GM21576 (cell line): ENCODE measurements around the gene RGS11.
"Not testable (repeated sequence)": the region's sequence is repeated elsewhere in the genome, so short reads cannot be mapped to it uniquely, and the experiment has no call there.

Experiments
- ATAC-seq: cut with Tn5 transposase; IDR thresholded peaks from one replicate; pipeline ENCODE4 v1.9.1; 2021; ENCODE audit warnings: mild to moderate bottlenecking, moderate library complexity; ENCODE audit not compliant: unreplicated experiment

Gene RGS11

DNA sequence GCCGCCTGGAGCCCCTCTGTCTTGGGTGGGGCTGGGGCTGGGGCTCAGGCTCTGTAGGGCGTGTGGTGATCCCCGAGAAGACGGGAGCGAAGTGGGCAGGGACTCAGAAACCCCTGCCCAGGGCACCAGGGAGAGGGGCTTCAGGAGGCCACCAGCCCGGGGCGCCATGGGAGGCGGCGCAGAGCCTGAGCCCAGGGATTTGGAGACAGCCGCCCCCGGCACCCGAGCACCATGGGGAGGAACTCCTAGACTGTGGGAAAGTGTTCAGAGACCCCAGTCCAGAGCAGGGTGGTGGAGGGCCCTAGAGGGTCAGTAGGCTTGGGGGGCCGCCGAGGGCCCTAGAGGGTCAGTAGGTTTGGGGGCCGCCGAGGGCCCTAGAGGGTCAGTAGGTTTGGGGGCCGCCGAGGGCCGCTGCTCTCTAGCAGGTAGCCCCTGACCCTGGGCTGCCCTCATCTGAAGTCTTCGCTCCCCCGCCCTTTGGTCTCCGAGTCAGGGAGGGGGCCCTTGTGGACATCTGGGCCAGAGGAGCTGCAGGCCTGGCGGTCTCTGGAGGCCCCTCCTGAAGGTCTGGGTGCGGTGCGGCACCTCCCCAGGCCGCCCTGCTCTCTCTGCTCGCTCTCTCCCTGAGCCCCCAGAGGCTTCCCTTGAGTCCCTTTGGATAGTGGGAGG, 5.4 kb upstream of the RGS11 start:
- ATAC-seq = no peak

DNA sequence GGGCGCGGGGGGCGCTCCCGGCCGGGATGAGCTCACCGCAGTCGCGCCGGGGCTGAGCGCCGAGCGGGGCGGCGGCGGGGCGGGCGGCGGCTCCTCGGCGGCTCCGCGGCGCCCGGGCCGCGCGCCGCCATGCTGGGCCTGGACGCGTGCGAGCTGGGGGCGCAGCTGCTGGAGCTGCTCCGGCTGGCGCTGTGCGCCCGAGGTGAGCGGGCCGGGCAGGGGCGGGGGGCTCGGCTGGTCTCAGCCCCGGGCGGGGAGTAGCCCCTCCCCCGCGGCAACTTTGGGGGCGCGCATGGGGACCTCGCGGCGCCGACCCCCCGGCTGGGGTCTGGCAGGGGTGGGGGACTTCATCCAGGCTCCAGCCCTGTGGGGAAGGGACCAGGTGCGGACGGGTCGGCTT, 4.8 kb upstream of the RGS11 start, which contains the start of gene ARHGDIG:
Gene ARHGDIG, plus strand, starts transcription at position 40 of the 400 bp plus-strand sequence. Its CDS starts 90 bp downstream, at position 130.
- ATAC-seq = no peak

DNA sequence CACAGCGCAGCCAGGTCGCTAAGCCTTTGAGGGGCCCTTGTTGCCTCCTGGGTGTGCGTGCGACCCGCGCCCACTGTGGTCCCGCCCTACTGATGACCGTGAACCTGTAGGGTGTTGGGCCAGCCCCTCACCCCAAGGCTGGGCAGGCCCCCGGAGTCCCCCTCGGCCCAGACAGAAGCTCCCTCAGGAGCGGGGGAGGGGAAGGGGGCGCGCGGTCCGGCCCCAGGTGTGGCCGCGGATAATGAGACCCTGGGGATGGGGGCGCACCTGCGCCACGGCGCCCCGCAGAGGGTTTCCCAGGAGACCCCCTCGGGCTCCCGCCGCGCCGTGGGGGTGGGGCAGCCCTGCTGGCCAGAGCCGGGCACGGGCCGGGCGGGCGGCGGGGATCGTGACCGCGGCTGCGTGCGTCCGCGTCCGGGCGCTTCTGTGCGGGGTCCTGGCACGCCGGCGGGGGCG, 4.3 kb upstream of the RGS11 start:
- ATAC-seq = no peak

DNA sequence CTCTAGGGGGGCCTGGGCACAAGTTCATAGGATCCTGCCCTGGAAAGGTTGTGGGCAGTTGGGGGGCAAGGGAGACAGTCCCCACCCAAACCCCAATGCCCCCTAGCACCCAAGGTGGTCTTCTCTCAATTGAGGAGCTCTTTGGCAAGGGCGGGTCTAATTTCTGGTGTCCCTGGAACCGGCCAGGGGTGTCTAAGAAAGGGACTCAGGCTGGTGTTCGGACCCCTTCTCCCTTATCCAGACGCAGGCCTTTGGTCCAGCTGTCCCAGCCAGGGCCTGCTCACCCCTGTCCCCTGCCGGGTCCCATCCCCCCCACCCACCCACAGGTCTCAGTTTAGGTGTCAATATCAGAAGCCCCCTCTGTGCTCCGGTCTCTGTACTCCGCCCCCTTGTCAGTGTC, 3.8 kb upstream of the RGS11 start:
- no peak for ATAC-seq

DNA sequence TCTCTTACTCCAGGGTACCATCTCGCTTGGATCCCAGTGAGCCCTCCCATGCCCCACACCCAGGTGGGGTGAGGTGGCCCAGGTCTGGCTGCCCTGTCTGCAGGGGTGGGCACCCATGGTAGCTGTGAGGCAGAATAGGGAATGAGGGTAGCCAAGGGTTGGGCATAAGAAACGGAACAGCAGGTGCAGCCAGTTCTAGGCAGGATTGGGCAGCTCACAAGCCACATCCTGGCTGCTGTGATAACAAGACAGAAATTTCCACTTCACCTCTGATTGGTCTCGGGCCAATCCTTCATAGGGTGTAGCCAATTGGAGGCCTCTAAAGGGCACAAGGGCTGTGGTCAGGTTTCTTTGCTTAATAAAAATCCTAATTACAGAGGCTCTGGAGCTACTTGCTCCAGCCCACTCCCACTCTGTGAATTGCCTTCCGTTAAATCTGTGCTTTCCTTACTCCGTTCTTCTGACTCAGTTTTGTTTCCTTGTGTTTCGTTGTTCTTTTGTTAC, 3.2 kb upstream of the RGS11 start:
- no peak for ATAC-seq

DNA sequence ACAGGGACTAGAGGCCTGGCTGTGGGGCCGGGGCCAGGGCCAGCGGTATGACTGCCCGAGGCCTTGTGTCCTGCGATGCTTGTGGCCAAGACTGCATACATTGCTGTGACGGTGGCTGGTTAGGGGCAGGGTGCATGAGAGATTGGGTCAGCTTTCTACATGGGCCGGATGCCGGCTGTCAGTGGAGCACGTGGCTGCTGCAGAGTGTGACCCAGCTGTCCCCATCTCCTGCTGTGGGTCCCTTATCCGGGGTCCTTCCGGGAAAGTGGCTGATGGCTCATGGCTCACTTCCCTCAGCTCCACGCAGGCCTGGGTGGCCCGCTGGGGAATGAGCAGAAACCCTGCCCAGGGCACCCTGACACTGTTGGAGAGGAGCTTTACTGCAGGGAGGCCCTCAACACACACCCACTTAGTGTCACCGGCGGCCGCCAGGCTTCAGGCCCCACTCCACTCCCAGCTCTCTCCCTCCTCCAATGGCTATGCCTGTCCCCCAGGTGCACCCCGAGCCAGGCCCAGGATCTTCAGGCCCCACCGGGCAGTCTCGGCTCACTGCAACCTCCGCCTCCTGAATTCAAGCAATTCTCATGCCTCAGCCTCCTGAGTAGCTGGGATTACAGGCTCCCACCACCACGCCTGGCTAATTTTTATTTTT, 808 bp upstream of the RGS11 start:
- ATAC-seq = no peak

DNA sequence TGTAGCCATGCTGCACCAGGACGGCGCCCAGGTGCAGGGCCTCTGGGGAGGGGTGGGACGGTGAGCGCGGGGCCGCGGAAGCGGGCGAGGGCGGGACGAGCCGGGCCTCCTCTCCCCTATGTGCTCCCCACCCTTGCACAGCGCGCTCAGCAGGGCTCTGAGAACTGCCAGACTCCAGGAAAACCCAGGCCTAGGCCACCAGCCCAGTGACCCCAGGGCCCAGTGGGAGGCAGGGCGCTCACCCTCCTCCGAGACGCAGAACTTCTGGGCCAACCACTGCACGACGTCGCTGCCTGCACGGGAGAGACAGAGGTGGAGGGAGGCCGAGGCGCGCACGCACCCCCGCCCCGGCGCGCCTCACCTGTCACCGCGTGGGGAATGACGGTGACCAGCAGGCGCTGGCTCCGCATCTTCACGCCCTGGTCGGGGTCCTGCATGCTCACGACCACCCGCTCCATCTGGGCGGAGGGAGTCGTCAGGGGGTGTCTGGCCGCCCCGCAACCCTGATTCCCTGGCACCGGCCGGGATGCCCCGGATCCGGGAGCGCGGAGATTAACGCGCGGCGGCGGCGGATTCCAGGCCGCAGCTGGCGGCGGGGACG, 603 bp downstream of the RGS11 start:
- no peak for ATAC-seq

DNA sequence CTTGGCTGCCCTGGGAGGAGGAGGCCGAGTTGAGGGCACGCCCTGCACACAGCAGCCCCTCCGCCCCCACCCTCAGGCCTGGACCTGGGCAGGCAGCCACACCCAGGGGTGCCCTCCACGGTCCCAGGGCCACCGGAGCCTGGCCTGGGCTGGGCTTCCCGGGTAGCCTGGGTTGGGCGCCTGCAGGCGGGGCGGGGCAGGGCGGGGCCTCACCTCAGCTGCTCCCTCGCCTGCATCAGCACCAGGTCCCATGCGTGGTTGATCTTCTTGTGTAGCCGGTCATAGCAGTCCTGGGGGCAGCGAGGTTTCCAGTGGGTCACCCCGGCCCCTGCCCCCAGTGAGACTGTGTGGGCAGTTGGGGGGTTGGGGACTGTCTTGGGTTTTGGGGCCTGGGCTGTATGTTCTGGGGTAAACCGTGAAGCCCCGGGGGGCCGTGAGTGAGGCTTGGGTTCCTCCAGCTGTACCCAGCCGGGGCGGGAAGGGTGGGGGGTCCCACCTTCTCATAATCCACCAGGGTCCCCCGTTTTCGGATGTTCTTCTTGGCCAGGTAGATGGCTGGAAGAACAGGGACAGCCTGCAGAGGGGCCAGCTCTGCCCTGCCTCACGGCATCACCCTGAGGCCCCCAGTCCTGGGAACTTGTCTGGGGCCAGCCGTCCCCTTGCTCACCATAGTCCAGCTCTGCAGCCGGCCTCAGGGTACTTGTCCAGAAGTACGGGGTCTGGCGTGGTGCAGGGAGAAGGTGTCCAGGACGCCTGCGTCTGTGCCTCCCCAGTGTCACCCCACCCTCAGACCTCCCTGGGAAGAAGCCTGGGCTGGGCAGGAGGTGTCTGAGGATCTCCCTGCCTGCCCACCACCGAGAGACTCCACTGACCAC, 2.0 kb downstream of the RGS11 start:
- ATAC-seq = no peak

DNA sequence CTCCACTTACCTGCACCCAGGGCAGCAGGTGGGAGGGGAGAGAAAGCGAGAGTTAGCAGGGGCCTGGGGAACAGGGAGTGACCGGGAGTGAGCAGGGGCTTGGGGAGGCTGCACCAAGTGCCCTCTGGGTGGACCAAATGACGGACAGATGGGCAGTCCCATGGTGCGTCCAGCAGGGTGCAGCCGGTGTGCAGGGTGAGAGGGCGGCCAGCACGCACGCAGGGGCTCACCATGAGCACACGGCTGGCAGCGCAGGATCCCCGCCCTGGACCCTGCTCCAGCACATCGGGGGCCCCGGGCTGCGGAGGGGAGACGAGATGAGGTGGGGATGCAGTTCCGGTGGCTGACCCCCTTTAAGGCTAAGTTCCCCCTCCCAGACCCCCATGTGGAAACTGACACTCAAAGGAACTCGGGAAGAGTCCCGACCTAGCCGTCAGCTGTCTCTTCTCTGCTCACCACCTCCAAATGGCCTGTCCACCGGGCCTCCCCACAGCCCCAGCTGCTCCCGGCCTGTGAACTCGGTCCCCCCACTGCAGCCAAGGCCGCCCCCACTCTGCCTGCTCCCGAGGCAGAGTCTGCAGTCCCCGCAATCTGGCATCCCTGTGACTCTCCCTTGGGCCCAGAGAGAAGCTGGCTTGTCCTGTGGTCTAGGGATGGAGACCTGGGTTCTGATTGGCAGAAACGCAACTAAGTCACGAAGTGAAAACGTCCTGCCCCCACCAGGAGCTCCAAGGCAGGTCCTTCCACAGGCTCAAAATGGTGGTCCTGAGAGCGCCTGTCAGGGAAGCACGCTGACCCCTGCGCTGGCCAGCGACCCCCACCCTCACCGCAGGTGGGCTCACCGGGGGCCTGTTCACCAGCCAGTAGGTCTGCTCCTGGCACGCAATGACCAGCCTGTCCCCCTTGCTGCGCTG, 2.9 kb downstream of the RGS11 start:
- ATAC-seq = no peak

DNA sequence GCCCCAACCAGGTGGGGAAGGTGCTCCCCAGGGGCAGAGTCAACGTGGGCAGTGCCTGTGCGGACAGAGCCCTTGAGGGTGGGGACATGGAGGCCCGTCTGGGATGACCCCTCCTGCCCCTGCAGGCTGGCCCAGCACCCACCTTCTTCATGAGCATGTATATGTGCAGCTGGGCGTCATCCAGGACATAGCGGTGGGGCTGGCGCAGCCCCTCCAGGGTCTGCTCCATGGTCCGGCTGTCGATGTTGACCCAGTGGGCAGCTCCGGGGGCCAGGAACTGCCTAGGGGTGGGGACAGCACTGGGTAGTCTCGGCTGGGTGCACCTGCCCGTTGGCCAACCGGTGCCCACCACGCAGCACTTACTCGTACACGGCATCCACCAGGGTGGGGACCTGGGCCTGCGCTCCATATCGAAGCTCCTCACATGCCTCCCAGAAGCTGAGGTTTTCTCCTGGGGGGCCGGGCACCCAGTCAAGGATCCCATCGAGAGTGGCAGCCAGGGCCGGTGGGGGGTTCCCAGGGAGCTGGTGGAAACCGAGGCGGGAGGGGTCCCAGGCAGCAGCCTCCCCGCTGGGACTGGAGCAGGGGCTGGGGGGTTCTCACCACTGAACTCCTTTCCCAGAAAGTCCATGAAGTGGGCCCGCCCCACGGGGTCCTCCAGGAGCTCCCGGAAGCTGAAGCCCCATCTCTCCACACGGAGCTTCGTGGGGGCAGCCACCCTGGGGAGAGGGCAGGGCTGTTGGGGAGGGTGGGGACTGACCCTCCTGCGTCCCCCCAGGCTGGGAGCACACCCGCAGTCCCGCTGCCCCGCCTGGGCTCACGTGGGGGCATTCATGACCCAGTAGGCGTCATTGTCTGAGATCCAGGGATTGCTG, 5.1 kb downstream of the RGS11 start:
- no peak for ATAC-seq

DNA sequence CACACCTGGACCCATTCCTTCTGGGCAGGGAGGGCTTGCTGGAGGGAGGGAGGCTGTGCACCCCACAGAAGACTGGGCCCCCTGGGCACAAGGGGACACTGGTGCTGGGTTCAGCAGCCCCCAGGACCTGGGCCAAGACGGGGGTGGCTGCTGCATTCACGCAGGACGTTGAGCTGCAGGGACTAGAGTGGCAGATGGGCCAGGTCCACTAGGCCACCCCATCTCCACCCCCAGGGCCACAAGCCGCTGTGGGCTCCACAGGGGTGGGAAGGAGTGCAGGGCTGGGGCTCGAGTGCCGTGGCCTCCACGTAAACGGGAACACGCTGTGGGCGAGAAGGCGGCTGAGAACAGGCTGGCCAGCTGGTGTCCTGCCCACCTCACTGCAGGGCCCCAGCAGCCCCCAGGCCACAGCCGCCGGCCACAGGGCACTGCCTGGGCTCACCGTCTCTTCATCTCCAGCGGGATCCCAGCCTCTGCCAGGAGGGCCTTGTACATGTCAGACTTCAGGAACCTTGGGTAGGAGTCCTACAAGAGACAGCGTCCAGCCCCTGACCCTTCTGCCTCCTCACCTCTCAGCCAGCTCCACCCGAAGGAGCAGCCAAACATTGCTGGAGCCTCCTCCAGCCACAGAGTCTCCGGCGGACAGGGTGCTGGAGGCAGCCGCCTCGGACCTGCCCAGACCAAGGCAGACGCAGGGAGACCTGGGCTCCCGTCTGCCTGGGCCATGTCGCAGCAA, 6.5 kb downstream of the RGS11 start:
- no peak for ATAC-seq

DNA sequence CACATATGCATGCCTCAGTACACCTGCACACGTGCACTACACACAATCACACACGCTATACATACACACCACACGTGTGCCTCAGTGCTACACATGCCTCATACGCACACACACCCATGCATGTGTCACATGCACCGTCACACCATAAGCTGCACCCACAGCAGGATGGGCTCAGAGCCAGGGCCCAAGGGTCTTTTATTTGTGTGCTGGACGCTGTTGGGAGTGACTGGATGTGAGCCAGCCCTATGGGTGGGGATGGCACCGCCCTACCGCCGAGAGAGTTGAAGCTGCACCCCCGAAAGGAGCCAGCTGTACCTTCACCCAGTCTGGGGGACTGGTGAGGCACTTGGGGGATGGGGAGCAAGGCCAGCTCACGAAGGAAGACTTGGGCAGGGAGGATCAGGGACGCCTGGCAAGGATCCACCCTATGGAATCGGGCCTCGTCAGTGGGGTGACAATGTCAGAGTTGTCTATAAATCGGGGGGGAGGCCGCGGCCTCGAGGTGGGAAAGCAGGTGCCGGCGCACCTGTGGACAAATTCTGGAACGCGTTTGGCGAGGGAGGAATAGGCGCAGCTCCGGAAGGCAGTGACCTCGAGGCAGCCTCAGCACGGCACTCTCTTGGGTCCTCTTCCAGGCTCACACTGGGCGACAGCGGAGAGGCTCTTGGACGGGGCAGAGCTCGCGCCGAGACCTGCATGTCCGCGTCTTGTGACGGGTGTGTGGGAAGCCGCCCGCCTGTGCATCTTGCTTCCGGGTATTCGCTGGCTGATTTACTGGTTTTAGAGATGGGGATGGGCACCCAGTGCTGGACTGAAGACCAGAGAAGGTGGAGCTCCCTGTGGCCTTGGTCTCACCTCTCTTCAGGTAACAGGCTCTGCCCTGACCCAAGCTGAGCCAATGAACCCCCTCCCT, 7.3 kb downstream of the RGS11 start:
- ATAC-seq = no peak

DNA sequence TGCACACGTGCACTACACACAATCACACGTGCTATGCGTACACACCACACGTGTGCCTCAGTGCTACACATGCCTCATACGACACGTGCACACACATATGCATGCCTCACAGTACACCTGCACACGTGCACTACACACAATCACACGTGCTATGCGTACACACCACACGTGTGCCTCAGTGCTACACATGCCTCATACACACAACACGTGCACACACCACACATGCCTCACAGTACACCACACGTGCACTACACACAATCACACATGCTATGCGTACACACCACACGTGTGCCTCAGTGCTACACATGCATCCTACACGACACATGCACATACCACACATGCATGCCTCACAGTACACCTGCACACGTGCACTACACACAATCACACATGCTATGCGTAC, 8.2 kb downstream of the RGS11 start:
- ATAC-seq = not testable (repeated sequence)

DNA sequence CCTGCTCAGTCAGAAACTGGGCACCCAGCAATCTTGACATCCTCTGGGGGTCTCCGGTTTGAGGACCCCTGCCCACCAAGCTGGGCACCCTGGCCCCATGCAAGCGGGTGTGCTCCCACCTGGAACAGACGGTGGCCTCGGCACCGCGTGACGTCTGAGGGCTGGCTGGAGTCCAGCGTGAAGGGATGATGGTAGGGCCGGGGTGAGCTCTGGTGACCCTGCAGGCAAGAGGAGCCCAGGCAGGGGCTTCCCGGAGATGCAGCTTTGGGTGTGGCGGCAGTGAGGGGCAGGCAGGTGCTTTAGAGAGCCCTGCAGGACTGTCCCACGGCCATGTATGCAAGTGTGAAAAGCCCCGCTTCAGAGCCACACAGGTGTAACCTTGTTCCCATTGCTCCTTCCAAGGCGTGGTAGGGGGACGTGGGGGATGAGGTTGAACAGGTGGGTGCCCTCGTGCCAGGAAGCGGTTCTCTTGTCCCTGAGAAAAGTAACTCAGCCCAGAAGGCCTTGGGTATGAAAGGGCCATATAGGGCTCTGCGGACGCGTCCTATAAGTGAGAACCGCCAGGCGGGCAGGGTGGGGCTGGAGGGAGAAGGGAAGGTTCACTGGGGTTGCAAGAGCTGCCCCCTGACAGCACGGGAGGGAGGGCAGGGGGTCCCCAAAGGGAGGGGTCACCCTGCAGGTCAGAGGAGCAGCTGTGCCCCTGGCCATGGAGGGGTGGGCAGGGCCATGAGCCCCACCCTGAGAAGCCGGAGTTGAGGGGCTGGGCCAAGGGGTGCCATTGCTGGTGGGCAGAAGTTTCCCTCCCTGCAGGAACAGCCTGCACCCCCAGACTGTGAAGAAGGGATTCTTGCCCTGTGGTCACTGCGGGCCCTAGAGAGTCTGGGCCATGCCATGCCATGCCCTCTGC, 9.2 kb downstream of the RGS11 start:
- no peak for ATAC-seq

DNA sequence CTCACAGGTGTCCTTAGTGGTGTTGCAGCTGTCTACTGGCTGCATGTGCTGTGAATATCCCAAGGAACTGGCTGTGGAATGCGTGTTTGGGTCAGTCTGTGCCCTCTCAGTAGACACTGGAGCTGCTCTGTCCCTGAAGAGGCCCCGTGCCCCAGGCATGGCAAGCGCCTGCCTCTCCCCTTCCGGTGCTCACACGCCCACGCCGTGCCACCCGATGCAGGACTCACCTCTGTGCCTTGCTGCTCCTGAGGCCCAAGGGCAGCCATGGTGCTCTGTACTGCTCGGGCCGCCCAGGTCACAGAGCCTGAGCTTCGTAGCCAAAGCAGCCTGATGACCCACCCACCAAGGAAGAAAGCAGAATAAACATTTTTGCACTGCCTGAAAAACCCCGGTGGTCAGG, 10.0 kb downstream of the RGS11 start:
- no peak for ATAC-seq

DNA sequence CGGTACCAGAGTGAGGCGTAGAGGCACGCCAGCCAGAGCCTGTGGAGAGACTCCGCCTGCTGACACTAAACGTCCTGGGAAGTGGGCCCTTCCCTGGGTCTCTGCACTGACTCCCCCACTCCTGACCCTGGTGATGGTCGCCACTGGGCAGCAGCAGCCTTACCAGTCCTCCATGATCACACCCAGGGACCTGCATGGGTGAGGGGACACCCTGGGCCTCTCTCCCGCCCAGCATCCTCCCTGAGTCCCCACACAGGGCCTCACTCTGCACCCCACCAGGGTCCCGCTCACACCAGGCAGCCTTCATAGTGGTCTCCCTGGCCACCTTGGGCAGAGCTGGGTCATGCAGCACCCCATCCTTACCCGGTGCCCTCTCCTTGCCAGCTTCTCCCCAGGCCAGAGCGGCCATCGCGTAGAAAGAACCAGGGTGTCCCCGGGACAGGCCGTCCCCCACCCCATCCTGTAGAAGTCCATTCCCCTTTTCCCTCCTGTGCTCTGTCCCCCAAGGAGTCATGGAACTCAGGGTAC, 10.7 kb downstream of the RGS11 start:
- no peak for ATAC-seq
